ENCODE measurements around the gene GSTM5.

The GSTM5 gene

DNA sequence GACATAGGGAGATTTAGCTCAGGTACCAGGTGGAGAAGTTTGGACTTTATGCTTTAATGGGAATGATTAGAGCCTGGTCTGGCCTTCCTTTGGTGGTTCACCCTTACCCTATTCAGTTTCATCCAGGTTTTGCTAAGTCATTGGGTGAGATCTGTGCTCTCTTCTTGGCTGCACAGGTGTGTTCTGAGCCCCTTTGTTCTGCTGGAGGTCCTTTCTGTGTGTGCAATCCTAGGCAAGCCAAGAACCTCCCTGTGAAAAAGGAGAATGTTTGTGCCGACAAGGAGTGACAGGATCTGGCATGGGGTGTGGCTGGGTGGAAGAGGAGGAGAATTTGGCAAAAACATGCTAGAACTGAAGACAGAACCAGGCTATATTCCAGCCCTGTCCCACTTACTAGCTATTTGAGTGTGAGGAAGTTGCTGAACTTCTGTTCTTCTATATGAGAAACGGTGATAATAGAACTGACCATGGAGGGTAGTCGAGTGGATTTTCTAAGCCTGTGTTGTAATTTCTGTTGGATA, 4.6 kb downstream of the GSTM5 start:
- Histone ChIP-seq H3K27me3 (ENCODE audit: insufficient read depth, low read length) (peaks cover 6% of the 10 kb centered on the region; the same call in 1 of the 2 replicates), H3K9me3 (ENCODE audit: low read length) (no peaks in the 10 kb centered on the region), H3K4me1 (ENCODE audit: insufficient read depth, low read length, severe bottlenecking) (no peaks in the 10 kb centered on the region), H3K27ac (ENCODE audit: low read depth, low read length, poor library complexity, severe bottlenecking) (no peak overlapping the region), H3K79me2 (ENCODE audit: insufficient read depth, low read length) (no peaks in the 10 kb centered on the region), H3F3A (ENCODE audit: insufficient read depth, low read length) (no peaks in the 10 kb centered on the region), H3K4me3 (ENCODE audit: low read depth, low read length, poor library complexity, severe bottlenecking) (no peak overlapping the region), H4K20me1 (ENCODE audit: insufficient read depth, low read length) (no peaks in the 10 kb centered on the region), H2AFZ (ENCODE audit: low read length) (no peak overlapping the region), H3K4me2 (ENCODE audit: low read length) (no peak overlapping the region), H3K9me2 (ENCODE audit: low read depth, low read length) (no peaks in the 10 kb centered on the region), H3K36me3 (ENCODE audit: insufficient read depth, low read length) (no peaks in the 10 kb centered on the region), H3K9ac (ENCODE audit: low read length) (no peak overlapping the region)
- no peak for TF ChIP-seq EZH2 (IDR thresholded peaks at IDR 0.05; ENCODE audit: borderline replicate concordance, low read length)
- TF ChIP-seq, protein P1, sequence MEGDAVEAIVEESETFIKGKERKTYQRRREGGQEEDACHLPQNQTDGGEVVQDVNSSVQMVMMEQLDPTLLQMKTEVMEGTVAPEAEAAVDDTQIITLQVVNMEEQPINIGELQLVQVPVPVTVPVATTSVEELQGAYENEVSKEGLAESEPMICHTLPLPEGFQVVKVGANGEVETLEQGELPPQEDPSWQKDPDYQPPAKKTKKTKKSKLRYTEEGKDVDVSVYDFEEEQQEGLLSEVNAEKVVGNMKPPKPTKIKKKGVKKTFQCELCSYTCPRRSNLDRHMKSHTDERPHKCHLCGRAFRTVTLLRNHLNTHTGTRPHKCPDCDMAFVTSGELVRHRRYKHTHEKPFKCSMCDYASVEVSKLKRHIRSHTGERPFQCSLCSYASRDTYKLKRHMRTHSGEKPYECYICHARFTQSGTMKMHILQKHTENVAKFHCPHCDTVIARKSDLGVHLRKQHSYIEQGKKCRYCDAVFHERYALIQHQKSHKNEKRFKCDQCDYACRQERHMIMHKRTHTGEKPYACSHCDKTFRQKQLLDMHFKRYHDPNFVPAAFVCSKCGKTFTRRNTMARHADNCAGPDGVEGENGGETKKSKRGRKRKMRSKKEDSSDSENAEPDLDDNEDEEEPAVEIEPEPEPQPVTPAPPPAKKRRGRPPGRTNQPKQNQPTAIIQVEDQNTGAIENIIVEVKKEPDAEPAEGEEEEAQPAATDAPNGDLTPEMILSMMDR (IDR thresholded peaks at IDR 0.05; ENCODE audit: low read length), result no peak

DNA sequence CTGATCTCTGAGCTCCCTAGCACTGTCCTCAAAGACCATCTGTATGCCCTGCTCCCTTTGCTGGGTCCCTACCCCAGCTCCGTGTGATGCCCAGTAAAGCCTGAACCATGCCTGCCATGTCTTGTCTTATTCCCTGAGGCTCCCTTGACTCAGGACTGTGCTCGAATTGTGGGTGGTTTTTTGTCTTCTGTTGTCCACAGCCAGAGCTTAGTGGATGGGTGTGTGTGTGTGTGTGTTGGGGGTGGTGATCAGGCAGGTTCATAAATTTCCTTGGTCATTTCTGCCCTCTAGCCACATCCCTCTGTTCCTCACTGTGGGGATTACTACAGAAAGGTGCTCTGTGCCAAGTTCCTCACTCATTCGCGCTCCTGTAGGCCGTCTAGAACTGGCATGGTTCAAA, 5.7 kb downstream of the GSTM5 start:
- H3K79me2 ChIP-seq (ENCODE audit: insufficient read depth, low read length), result no peaks in the 10 kb centered on the region
- H3F3A ChIP-seq (ENCODE audit: insufficient read depth, low read length), result no peaks in the 10 kb centered on the region
- H3K9me3 ChIP-seq (ENCODE audit: low read length), result no peaks in the 10 kb centered on the region
- no peak overlapping the region for H3K9ac ChIP-seq (ENCODE audit: low read length)
- H4K20me1 ChIP-seq (ENCODE audit: insufficient read depth, low read length), result no peaks in the 10 kb centered on the region
- no peak overlapping the region for H3K4me3 ChIP-seq (ENCODE audit: low read depth, low read length, poor library complexity, severe bottlenecking)
- no peaks in the 10 kb centered on the region for H3K9me2 ChIP-seq (ENCODE audit: low read depth, low read length)
- no peak overlapping the region for H3K27ac ChIP-seq (ENCODE audit: low read depth, low read length, poor library complexity, severe bottlenecking)
- H3K4me1 ChIP-seq (ENCODE audit: insufficient read depth, low read length, severe bottlenecking), result no peaks in the 10 kb centered on the region
- no peak overlapping the region for H2AFZ ChIP-seq (ENCODE audit: low read length)
- H3K4me2 ChIP-seq (ENCODE audit: low read length), result no peak overlapping the region
- TF ChIP-seq, protein P1 (IDR thresholded peaks at IDR 0.05; ENCODE audit: low read length), result no peak
- TF ChIP-seq EZH2 (IDR thresholded peaks at IDR 0.05; ENCODE audit: borderline replicate concordance, low read length), result no peak
- no peaks in the 10 kb centered on the region for H3K36me3 ChIP-seq (ENCODE audit: insufficient read depth, low read length)
- H3K27me3 ChIP-seq (ENCODE audit: insufficient read depth, low read length), result peaks cover 6% of the 10 kb centered on the region; the same call in 1 of the 2 replicates

DNA sequence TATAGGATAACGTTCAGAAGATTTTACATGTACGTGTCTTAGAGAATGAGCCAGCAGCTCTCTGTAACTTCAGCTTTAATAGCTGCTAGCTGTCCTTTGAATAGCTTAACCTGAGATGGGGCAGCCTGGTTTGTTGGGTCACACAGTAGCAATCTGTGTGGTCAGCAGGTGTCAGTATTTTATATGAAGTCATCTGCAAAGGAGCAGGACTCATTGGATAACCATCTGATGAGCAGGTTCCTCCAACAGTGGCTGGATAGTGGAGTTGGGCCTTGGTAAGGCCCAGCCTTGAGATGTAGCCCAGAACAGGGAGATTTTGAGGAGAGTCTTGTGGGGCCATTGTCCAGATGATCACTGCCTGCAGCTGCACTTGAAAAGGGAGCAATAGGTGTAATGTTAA, 6.4 kb downstream of the GSTM5 start:
- Histone ChIP-seq H3K9me2 (ENCODE audit: low read depth, low read length) (no peaks in the 10 kb centered on the region), H3K27me3 (ENCODE audit: insufficient read depth, low read length) (peaks cover 6% of the 10 kb centered on the region; the same call in 1 of the 2 replicates), H3K79me2 (ENCODE audit: insufficient read depth, low read length) (no peaks in the 10 kb centered on the region), H3K36me3 (ENCODE audit: insufficient read depth, low read length) (no peaks in the 10 kb centered on the region), H3K9me3 (ENCODE audit: low read length) (no peaks in the 10 kb centered on the region), H3K27ac (ENCODE audit: low read depth, low read length, poor library complexity, severe bottlenecking) (no peak overlapping the region), H3K4me2 (ENCODE audit: low read length) (no peak overlapping the region), H4K20me1 (ENCODE audit: insufficient read depth, low read length) (no peaks in the 10 kb centered on the region), H2AFZ (ENCODE audit: low read length) (no peak overlapping the region), H3K9ac (ENCODE audit: low read length) (no peak overlapping the region), H3K4me1 (ENCODE audit: insufficient read depth, low read length, severe bottlenecking) (no peaks in the 10 kb centered on the region), H3K4me3 (ENCODE audit: low read depth, low read length, poor library complexity, severe bottlenecking) (no peak overlapping the region), H3F3A (ENCODE audit: insufficient read depth, low read length) (no peaks in the 10 kb centered on the region)
- TF ChIP-seq, protein P1 (IDR thresholded peaks at IDR 0.05; ENCODE audit: low read length), result no peak
- TF ChIP-seq EZH2 (IDR thresholded peaks at IDR 0.05; ENCODE audit: borderline replicate concordance, low read length), result no peak

All from OCI-LY1 (cell line).